GM12873 (cell line): ENCODE data around the gene SMC6.

Experiments used
- TF ChIP-seq, protein P1 (sequence below): IDR thresholded peaks from 2 replicates; pipeline ENCODE4 v1.5.1; 2012; ENCODE audit warnings: low read depth, mild to moderate bottlenecking, moderate library complexity, low read length, control low read depth; ENCODE audit not compliant: insufficient read depth; ENCODE audit errors: missing control alignments

The SMC6 gene

DNA sequence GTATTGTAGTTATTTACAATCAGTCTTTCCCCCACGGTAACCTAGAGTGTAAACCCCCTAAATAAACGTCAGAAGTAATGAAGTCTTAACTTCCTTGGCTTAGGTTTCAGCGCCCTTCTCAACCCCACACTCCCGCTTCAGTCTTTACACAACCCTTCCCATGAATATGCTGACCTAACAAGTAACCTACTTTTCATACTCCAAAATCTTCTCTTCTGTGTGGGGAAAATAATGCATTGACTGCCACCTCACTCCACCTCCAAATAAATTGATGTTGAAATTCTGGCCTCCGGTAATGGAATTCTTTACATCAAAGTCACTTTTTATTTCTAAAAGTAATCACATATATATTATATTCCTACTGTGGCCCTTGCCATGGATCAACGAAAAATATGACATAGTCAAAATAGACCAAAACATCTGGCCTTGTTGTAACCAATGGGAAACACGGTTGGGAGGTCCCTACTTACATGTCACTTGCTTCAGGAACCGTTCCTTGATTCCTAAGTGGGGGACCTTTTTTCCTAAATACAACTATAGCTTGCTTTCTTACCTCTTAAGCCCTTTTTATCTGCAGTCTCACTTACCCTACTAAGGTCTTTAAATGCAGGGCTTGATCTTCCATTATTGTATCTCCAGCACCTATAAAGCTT, 1.3 kb upstream of the SMC6 start:
- TF ChIP-seq, protein P1, sequence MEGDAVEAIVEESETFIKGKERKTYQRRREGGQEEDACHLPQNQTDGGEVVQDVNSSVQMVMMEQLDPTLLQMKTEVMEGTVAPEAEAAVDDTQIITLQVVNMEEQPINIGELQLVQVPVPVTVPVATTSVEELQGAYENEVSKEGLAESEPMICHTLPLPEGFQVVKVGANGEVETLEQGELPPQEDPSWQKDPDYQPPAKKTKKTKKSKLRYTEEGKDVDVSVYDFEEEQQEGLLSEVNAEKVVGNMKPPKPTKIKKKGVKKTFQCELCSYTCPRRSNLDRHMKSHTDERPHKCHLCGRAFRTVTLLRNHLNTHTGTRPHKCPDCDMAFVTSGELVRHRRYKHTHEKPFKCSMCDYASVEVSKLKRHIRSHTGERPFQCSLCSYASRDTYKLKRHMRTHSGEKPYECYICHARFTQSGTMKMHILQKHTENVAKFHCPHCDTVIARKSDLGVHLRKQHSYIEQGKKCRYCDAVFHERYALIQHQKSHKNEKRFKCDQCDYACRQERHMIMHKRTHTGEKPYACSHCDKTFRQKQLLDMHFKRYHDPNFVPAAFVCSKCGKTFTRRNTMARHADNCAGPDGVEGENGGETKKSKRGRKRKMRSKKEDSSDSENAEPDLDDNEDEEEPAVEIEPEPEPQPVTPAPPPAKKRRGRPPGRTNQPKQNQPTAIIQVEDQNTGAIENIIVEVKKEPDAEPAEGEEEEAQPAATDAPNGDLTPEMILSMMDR = no peak

DNA sequence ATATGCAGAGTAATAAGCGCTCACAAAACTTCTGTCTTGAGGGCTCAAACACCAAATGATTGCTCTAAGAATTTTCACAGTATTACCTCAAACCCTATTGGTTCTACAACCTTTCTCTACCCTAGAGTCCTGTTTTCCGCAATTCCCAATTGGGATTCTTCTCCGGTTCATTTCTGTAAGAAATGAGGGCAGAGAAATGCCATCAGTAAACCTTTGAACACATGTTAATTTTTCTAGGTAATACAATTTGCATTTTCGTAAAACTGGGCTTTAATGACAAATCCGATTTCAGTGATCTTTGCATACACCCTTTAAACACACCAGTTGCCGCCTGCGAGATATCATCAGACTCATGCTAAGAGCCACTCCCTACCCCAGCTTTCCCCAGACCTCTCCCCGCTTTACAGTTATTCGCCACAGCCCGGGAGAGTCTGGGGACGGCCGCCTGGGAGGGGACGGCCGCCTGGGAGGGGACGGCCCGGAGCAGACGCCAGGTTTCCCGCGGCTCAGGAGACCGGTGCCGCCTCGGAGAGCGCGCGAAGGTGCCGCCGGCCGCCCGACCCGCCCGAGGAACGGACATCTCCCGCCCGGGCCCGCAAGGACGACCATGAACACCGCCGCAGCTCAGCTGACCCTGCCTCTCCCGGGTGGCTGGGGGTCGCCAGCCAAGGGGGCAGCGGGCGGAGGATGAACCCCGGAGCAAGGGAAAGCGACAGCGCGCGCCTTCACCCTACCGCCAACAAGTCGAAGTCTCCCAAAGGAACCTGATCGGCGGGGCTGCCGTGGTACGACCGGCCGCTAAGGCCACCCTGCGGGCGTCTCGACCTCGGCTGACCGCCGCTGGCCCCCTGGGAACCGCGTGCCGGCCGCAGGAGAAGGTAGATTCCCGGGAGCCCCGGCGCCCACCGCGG, 463 bp downstream of the SMC6 start:
- TF ChIP-seq, protein P1 = no peak

DNA sequence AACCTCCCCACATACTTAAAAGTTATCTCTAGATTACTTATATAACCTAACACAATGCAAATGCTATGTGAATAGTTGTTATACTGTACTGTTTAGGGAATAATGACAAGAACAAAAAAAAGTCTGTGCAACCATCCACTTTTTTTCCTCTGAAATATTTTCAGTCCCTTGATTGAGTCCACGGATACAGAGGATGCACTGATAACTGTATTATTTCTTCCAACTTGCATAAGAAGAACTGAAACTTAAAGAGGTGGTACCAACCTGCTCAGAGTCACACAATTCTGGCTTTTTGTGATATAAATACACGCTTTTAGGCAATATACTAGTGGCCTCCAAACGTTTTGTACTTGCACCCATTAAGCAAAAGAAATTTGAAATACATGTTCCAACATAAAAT, 1.4 kb downstream of the SMC6 start:
- TF ChIP-seq, protein P1 = no peak

DNA sequence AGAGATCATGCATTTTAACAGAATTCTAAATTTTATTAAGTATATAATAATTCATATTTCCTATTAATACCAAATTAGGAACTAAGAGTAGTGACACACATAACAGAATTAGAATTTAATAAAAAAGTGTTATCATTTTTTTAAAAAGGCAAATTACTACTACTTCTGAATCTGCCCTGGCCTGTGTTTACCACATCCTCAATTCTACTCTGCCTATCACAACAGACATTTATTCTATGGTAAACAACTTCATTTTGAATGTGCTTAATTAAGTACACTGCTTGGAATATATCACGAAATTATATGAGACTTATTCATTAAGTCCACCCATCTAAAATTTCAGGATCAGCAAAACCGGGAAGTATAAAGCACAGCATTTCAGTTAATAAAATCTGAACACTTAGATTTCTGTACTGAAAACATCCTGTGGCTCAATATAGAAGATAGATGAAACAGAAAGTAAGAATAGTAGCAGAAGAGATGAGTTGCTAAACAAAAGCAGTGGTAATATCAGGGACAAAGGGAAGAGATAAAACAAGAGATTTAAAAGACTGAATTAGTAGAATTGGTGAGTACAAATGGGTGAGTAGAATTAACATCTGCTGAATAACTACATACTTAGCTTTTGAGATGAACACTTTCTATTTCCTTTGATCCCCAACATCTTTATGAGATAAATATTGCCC, 3.7 kb downstream of the SMC6 start:
- TF ChIP-seq, protein P1 = no peak

DNA sequence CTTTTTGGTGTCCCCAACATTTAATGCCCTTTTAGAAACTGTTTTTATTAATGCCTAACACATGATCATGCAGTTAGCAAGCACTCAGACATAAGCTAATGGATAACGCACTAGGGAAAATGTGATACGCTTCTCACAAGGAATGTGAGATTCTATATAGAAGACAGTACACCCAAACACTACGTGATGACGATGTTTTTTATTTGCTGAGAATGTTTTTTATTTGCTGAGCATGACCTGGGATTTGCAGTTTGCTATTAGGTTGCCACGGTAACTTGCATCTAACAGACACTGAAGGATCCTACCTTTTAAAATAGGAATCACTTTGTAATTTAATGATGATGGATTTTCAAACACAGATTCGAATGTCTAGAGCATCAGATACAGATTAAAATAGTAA, 4.9 kb downstream of the SMC6 start:
- TF ChIP-seq, protein P1 = no peak

DNA sequence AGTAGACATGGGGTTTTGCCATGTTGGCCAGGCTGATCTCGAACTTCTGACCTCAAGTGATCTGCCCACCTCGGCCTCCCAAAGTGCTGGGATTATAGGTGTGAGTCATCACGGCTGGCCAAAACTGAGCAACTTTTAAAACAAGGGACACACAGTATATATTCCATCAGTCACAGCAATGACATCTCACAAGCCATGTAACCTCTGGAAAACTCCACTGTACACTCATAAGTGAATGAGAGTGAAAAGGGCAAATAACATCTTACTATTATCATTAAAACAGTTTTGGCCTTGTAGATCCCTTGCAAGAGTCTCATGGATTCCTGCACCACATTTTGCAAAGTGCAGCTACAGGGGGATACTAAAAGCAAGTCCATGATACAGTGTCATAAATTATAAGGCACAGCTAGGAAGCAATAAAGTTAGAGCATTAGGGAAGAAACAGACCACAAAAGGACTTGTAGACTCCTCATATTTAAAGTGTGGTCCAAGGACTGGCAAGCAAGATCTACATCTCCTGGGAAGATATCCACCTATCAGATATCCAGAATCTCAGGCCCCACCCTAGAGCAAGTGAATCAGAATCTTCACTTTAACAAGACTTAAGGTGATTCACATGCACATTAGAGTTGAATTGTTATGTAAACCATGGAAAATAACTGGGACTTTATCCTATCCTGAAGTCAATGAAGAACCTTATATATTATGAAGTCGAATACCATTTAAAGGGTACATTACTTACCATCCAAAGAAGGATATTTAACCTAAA, 5.7 kb downstream of the SMC6 start:
- TF ChIP-seq, protein P1 = no peak

DNA sequence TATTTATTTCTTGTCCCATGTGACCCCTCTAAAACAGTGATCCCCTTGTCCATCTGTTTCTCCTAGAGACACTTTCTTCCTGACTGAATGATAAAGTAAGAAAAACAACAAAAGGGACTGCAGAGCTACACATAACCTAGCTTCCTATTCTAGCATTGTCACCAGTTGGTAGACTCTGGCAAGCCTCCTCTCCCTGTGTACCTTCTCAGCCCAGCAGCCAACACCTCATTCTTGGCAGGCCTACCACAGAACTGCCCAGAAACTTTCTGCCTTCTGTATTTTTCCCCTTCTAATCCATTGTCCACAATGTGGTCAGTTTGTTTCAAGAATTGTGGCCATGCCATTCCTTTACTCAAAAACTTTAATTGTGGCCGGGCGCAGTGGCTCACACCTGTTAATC, 13.4 kb downstream of the SMC6 start:
- TF ChIP-seq, protein P1 = no peak
